ENCODE data around the gene PIWIL1. TPM values are rescaled to one million over a fixed set of nuclear protein-coding genes. Genes with fewer than 3 reads are reported as not detected.

The PIWIL1 gene
- total and polyA plus RNA-seq, 2 donors from 2014 or later: 0.15 to 0.31 TPM

DNA sequence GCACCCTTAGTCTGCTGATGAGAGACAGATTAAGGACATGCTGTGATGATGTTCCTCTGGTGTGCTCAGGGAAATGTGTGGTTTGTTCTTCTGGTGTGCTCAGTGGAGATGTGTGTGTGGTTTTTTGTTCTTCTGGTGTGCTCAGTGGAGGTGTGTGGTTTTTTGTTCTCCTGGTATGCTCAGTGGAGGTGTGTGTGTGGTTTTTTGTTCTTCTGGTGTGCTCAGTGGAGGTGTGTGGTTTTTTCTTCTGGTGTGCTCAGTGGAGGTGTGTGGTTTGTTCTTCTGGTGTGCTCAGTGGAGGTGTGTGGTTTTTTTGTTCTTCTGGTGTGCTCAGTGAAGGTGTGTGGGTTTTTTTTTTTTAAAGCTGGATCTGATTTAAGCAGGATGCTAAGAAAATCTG lies 15.4 kb downstream of the PIWIL1 start:
- Histone ChIP-seq H3K4me3 (ENCODE audit: low read length in 3 of 3) (no peak overlapping the region), H3K36me3 (ENCODE audit: control insufficient read depth in 2 of 3, insufficient read depth in 3 of 3, low read length in 3 of 3) (no peaks in the 10 kb centered on the region), H3K4me1 (ENCODE audit: control insufficient read depth in 2 of 3, insufficient read depth in 2 of 3, low read depth in 1 of 3, low read length in 3 of 3) (no peaks in the 10 kb centered on the region), H3K9ac (ENCODE audit: low read length in 3 of 3) (no peak overlapping the region), H3K9me3 (ENCODE audit: control insufficient read depth in 2 of 3, insufficient read depth in 1 of 3, low read length in 3 of 3) (no peaks in the 10 kb centered on the region), H3K27me3 (ENCODE audit: control insufficient read depth, insufficient read depth, low read length) (peaks cover 1% of the 10 kb centered on the region), H3K27ac (ENCODE audit: low read depth in 2 of 2, low read length in 2 of 2) (no peak overlapping the region)
- intact Hi-C loops (cut with DNase I): no loop called here
- no peak for FAIRE-seq
- no peak for DNase-seq
- TF ChIP-seq, protein P1, sequence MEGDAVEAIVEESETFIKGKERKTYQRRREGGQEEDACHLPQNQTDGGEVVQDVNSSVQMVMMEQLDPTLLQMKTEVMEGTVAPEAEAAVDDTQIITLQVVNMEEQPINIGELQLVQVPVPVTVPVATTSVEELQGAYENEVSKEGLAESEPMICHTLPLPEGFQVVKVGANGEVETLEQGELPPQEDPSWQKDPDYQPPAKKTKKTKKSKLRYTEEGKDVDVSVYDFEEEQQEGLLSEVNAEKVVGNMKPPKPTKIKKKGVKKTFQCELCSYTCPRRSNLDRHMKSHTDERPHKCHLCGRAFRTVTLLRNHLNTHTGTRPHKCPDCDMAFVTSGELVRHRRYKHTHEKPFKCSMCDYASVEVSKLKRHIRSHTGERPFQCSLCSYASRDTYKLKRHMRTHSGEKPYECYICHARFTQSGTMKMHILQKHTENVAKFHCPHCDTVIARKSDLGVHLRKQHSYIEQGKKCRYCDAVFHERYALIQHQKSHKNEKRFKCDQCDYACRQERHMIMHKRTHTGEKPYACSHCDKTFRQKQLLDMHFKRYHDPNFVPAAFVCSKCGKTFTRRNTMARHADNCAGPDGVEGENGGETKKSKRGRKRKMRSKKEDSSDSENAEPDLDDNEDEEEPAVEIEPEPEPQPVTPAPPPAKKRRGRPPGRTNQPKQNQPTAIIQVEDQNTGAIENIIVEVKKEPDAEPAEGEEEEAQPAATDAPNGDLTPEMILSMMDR (IDR thresholded peaks at IDR 0.05; ENCODE audit: borderline replicate concordance, extremely low read depth, insufficient read depth): no peak

DNA sequence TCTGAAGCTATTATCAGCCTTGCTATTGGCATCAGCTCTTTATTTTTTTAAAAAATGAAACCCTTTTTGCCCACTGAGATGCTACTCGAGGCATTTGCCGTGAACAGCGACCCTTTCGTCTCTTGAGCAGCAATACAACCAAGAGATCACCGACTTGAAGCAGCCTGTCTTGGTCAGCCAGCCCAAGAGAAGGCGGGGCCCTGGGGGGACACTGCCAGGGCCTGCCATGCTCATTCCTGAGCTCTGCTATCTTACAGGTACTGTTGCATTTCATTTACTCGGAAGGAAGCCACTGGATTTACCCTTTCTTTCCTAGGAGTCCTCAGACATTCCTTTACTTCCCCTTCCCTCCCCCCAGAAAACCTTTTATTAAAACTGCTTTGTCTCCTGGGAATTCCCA lies 16.7 kb downstream of the PIWIL1 start:
- intact Hi-C loops (cut with DNase I): no loop called here
- no peaks in the 10 kb centered on the region for H3K4me1 ChIP-seq (ENCODE audit: control insufficient read depth in 2 of 3, insufficient read depth in 2 of 3, low read depth in 1 of 3, low read length in 3 of 3)
- H3K9ac ChIP-seq (ENCODE audit: low read length in 3 of 3): no peak overlapping the region
- H3K9me3 ChIP-seq (ENCODE audit: control insufficient read depth in 2 of 3, insufficient read depth in 1 of 3, low read length in 3 of 3): no peaks in the 10 kb centered on the region
- no peak overlapping the region for H3K27ac ChIP-seq (ENCODE audit: low read depth in 2 of 2, low read length in 2 of 2)
- H3K36me3 ChIP-seq (ENCODE audit: control insufficient read depth in 2 of 3, insufficient read depth in 3 of 3, low read length in 3 of 3): no peaks in the 10 kb centered on the region
- FAIRE-seq (no peak), DNase-seq (no peak)
- peaks cover 3% of the 10 kb centered on the region for H3K27me3 ChIP-seq (ENCODE audit: control insufficient read depth, insufficient read depth, low read length)
- TF ChIP-seq, protein P1 (IDR thresholded peaks at IDR 0.05; ENCODE audit: borderline replicate concordance, extremely low read depth, insufficient read depth): no peak
- no peak overlapping the region for H3K4me3 ChIP-seq (ENCODE audit: low read length in 3 of 3)

DNA sequence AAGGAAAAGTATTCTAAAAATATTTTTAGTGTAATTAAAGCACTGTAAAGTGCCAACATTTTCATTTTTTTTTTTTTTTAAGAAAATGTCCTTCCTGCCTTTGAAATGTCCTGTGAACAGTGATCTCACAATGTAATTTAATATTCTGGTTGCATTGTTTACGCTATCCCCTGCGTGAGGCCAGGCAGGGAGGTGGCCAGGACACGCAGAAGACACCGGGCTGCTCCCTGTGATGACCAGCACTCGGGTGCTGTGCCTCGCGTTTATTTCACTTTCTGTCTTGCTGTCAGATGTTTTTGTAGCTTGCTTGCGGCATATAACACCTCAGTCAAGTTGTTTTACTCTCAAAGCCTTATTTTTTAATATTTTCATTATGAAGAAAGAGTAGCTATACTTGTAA lies 18.5 kb downstream of the PIWIL1 start:
- no peak overlapping the region for H3K27ac ChIP-seq (ENCODE audit: low read depth in 2 of 2, low read length in 2 of 2)
- H3K27me3 ChIP-seq (ENCODE audit: control insufficient read depth, insufficient read depth, low read length): peaks cover 3% of the 10 kb centered on the region
- no peak overlapping the region for H3K9ac ChIP-seq (ENCODE audit: low read length in 3 of 3)
- H3K4me1 ChIP-seq (ENCODE audit: control insufficient read depth in 2 of 3, insufficient read depth in 2 of 3, low read depth in 1 of 3, low read length in 3 of 3): no peaks in the 10 kb centered on the region
- intact Hi-C loops (cut with DNase I): no loop called here
- FAIRE-seq: no peak
- H3K4me3 ChIP-seq (ENCODE audit: low read length in 3 of 3): no peak overlapping the region
- H3K36me3 ChIP-seq (ENCODE audit: control insufficient read depth in 2 of 3, insufficient read depth in 3 of 3, low read length in 3 of 3): no peaks in the 10 kb centered on the region
- DNase-seq: no peak
- no peaks in the 10 kb centered on the region for H3K9me3 ChIP-seq (ENCODE audit: control insufficient read depth in 2 of 3, insufficient read depth in 1 of 3, low read length in 3 of 3)
- TF ChIP-seq, protein P1 (IDR thresholded peaks at IDR 0.05; ENCODE audit: borderline replicate concordance, extremely low read depth, insufficient read depth): no peak

DNA sequence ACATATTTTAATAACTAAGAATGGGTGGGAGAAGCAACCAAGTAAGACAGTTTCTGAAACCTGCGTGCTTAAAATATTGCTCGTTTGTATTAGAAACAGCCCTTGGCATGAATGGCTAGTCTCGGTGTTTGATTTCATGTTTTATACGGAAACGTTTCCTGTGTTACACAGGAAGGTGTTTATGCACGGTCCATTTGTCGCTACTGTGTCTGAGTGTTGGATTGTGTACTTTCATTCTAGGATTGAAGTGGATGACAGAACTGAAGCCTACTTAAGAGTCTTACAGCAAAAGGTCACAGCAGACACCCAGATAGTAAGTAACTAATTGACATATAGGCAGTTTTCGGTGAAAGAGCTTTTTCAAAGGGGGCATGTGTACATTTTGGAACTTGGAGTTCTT lies 19.6 kb downstream of the PIWIL1 start:
- FAIRE-seq (no peak), DNase-seq (peak in 2 of 5 donors; percentile 47 to 54)
- H3K36me3 ChIP-seq (ENCODE audit: control insufficient read depth in 2 of 3, insufficient read depth in 3 of 3, low read length in 3 of 3): no peaks in the 10 kb centered on the region
- H3K27me3 ChIP-seq (ENCODE audit: control insufficient read depth, insufficient read depth, low read length): peaks cover 3% of the 10 kb centered on the region
- H3K27ac ChIP-seq (ENCODE audit: low read depth in 2 of 2, low read length in 2 of 2): no peak overlapping the region
- peak overlapping the region in 2 of 3 donors; percentile 10 to 37 for H3K4me3 ChIP-seq (ENCODE audit: low read length in 3 of 3)
- no peaks in the 10 kb centered on the region for H3K4me1 ChIP-seq (ENCODE audit: control insufficient read depth in 2 of 3, insufficient read depth in 2 of 3, low read depth in 1 of 3, low read length in 3 of 3)
- no peaks in the 10 kb centered on the region for H3K9me3 ChIP-seq (ENCODE audit: control insufficient read depth in 2 of 3, insufficient read depth in 1 of 3, low read length in 3 of 3)
- TF ChIP-seq, protein P1 (IDR thresholded peaks at IDR 0.05; ENCODE audit: borderline replicate concordance, extremely low read depth, insufficient read depth): no peak
- intact Hi-C loops (cut with DNase I): no loop called here
- H3K9ac ChIP-seq (ENCODE audit: low read length in 3 of 3): no peak overlapping the region
